Endothelial cell of umbilical vein (primary cell): ENCODE results near the gene C9orf152. TPM values are rescaled to one million over a fixed set of nuclear protein-coding genes. Genes with fewer than 3 reads are reported as not detected.

ENCODE experiments used
- BruUV-seq: library from RNA; stranded (reverse); fragments of 400-500 nt; replicated peaks from 2 replicates; lab custom pipeline; 2021; lab: Mats Ljungman, UMichigan
- CTCF ChIA-PET: fragments of 300-600, 350-600 bp; sonication (Branson Sonifier 250); formaldehyde crosslinking; loops from one replicate; lab custom pipeline; 2021; ENCODE audit warnings: antibody characterized with exemption, inconsistent platforms; lab: Charles Lee
- POLR2A ChIA-PET: fragments of 300-600, 350-600 bp; sonication (Branson Sonifier 250); formaldehyde crosslinking; loops from one replicate; lab custom pipeline; 2021; ENCODE audit warnings: antibody characterized with exemption, inconsistent platforms; lab: Charles Lee
- DNase-seq: peaks from one replicate; pipeline ENCODE4 v3.0.0-alpha.2; 2011; ENCODE audit warnings: low read depth, low spot score
- FAIRE-seq: peaks from 2 replicates; lab custom pipeline; 2011; peaks lifted over from hg19 to GRCh38; lab: Jason Lieb, UNC
- H2AFZ ChIP-seq: 2 replicates; pipeline ENCODE4 v1.6.0; 2012; ENCODE audit warnings: low read depth, low read length, control low read depth, inconsistent platforms
- H3K27ac ChIP-seq: 2 replicates; pipeline ENCODE4 v1.5.1; 2011; ENCODE audit warnings: low read depth, mild to moderate bottlenecking, control low read depth, low read length, moderate library complexity; ENCODE audit not compliant: insufficient read depth
- H3K27me3 ChIP-seq, 2 experiments: 2 replicates each; pipeline versions ENCODE4 v1.6.0 to v1.6.1; 2011; ENCODE audit warnings: low read length in 2 of 2, mixed read lengths in 1 of 2; ENCODE audit not compliant: control insufficient read depth in 2 of 2, insufficient read depth in 2 of 2
- H3K36me3 ChIP-seq, 2 experiments: 2 replicates in 1 of 2; 3 replicates in 1 of 2; pipeline ENCODE4 v1.5.1; 2011; ENCODE audit warnings: low read length in 2 of 2, mild to moderate bottlenecking in 1 of 2, moderate library complexity in 1 of 2; ENCODE audit not compliant: control insufficient read depth in 2 of 2, insufficient read depth in 2 of 2; ENCODE audit errors: extremely low read depth in 1 of 2
- H3K4me1 ChIP-seq: 3 replicates; pipeline ENCODE4 v1.5.1; 2011; ENCODE audit warnings: mild to moderate bottlenecking, low read length; ENCODE audit not compliant: control insufficient read depth, insufficient read depth; ENCODE audit errors: extremely low read depth
- H3K4me2 ChIP-seq: 2 replicates; pipeline ENCODE4 v1.6.1; 2011; ENCODE audit warnings: low read length, control low read depth, mixed read lengths; ENCODE audit not compliant: insufficient read depth
- H3K4me3 ChIP-seq, 3 experiments: fragments of 200-600 bp in 1 of 3; sonication (generic), shearing (Covaris generic) in 1 of 3; replicated peaks in 1 of 3; 2 replicates each; pipeline ENCODE4 v1.5.1; 2011 to 2016; ENCODE audit warnings: control low read depth in 3 of 3, low read length in 3 of 3, mild to moderate bottlenecking in 2 of 3, inconsistent platforms in 1 of 3, low read depth in 1 of 3, moderate library complexity in 1 of 3; ENCODE audit not compliant: insufficient read depth in 1 of 3
- H3K79me2 ChIP-seq: 2 replicates; pipeline ENCODE4 v1.6.0; 2012; ENCODE audit warnings: low read length, inconsistent platforms; ENCODE audit not compliant: control insufficient read depth, insufficient read depth
- H3K9ac ChIP-seq: replicated peaks from 2 replicates; pipeline ENCODE3; 2011; ENCODE audit warnings: low read length, control low read depth; ENCODE audit not compliant: insufficient read depth; ENCODE audit errors: extremely low read depth
- H3K9me1 ChIP-seq: replicated peaks from 3 replicates; pipeline ENCODE4 v1.6.0; 2011; ENCODE audit warnings: mild to moderate bottlenecking, low read length; ENCODE audit not compliant: control insufficient read depth, insufficient read depth; ENCODE audit errors: extremely low read depth
- H3K9me3 ChIP-seq: replicated peaks from 2 replicates; pipeline ENCODE4 v1.5.1; 2012; ENCODE audit warnings: low read length, inconsistent platforms; ENCODE audit not compliant: control insufficient read depth, insufficient read depth
- H4K20me1 ChIP-seq: replicated peaks from 2 replicates; pipeline ENCODE3; 2011; ENCODE audit warnings: mild to moderate bottlenecking, low read length; ENCODE audit not compliant: control insufficient read depth, insufficient read depth; ENCODE audit errors: extremely low read depth
- EZH2 ChIP-seq: IDR thresholded peaks from 2 replicates; pipeline ENCODE4 v1.6.1; 2012; ENCODE audit warnings: borderline replicate concordance, low read depth, mild to moderate bottlenecking, moderate library complexity, low read length, inconsistent platforms; ENCODE audit not compliant: severe bottlenecking
- GATA2 ChIP-seq: IDR thresholded peaks from 2 replicates; pipeline ENCODE4 v1.7.0; 2011; ENCODE audit warnings: low read depth, mild to moderate bottlenecking, moderate library complexity, mixed read lengths, low read length; ENCODE audit not compliant: insufficient read length, insufficient read depth
- JUN ChIP-seq: IDR thresholded peaks from 2 replicates; pipeline ENCODE4 v1.6.1; 2011; ENCODE audit warnings: borderline replicate concordance, low read depth; ENCODE audit not compliant: insufficient read length, insufficient read depth
- MAX ChIP-seq: IDR thresholded peaks from 2 replicates; pipeline ENCODE4 v1.6.1; 2011; ENCODE audit not compliant: insufficient read depth, insufficient read length
- MYC ChIP-seq: IDR thresholded peaks from one replicate; pipeline ENCODE4 v1.6.1; 2011; ENCODE audit warnings: mild to moderate bottlenecking, low read depth, low read length
- dilution Hi-C: fragments of 300-500 bp; cut with MboI; formaldehyde crosslinking; loops from one replicate; pipeline ENCODE4 v1.15.0; 2019; ENCODE audit warnings: low sequenced_read_pairs; ENCODE audit not compliant: extremely low pct_ligation_motif_present
- intact Hi-C: fragments of 100-400 bp; cut with micrococcal nuclease; formaldehyde crosslinking; loops from one replicate; pipeline ENCODE4 v1.10.0; 2022
- polyA plus RNA-seq, 4 experiments: library from polyadenylated mRNA; depleted of rRNA in 3 of 4; stranded (reverse) in 3 of 4; unstranded in 1 of 4; fragments of >200 nt; gene quantifications; 2 replicates each; pipeline versions ENCODE4 v1.2.1 to v1.2.3, GENCODE V29; 2011 to 2012; ENCODE audit warnings: missing spikeins in 1 of 4
- total RNA-seq: library from RNA; stranded (reverse); gene quantifications from 2 replicates; pipeline ENCODE4 v1.2.3, GENCODE V29; 2021
- TF ChIP-seq, protein P1 (sequence below), 2 donors: IDR thresholded peaks; 1 replicate in 1 of 2; 2 replicates in 1 of 2; pipeline ENCODE4 v1.5.1; 2011; ENCODE audit warnings: low read length in 2 of 2, mild to moderate bottlenecking in 2 of 2, moderate library complexity in 2 of 2, control low read depth in 1 of 2, inconsistent platforms in 1 of 2, low read depth in 1 of 2; ENCODE audit not compliant: insufficient read depth in 1 of 2; ENCODE audit errors: extremely low read depth in 1 of 2

The C9orf152 gene
- total and polyA plus RNA-seq, 2 donors (not counting 3 experiments of a cell fraction or from before 2014, with no cell fraction given): not detected

DNA sequence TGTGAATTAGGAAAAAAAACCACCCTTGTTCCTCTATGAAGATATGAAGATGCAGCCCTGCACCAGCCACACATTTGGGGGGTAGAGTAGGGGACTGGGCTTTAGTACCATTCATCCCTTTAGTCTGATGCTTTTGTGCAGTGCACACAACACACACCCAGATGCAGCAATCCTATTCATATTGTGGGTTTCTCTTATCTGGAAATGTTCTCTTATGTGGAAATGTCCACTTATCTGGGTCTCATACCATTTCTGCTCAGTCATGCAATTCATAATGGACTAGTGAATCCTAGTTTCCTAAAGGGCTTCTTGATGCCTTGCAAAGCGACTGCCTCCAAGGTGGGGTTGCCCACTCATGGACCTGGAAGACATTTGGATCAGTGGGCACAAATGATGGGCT is 47.8 kb downstream of the C9orf152 start:
- no peak for DNase-seq
- no peaks in the 10 kb centered on the region for H3K27me3 ChIP-seq
- no peak overlapping the region for H3K4me2 ChIP-seq
- H3K9ac ChIP-seq: no peak overlapping the region
- no peaks in the 10 kb centered on the region for H3K9me1 ChIP-seq
- dilution Hi-C loops: loop anchor here (25.0 kb wide), 1 partner anchor 248 kb away; no protein-coding TSS in a partner anchor
- intact Hi-C loops: no loop called here
- BruUV-seq: no TSS peak
- CTCF ChIA-PET: no interaction called here
- FAIRE-seq: no peak
- peaks cover 11 to 15% of the 10 kb centered on the region in 2 experiments for H3K36me3 ChIP-seq
- H3K79me2 ChIP-seq: peaks cover 98% of the 10 kb centered on the region
- TF ChIP-seq, protein P1, sequence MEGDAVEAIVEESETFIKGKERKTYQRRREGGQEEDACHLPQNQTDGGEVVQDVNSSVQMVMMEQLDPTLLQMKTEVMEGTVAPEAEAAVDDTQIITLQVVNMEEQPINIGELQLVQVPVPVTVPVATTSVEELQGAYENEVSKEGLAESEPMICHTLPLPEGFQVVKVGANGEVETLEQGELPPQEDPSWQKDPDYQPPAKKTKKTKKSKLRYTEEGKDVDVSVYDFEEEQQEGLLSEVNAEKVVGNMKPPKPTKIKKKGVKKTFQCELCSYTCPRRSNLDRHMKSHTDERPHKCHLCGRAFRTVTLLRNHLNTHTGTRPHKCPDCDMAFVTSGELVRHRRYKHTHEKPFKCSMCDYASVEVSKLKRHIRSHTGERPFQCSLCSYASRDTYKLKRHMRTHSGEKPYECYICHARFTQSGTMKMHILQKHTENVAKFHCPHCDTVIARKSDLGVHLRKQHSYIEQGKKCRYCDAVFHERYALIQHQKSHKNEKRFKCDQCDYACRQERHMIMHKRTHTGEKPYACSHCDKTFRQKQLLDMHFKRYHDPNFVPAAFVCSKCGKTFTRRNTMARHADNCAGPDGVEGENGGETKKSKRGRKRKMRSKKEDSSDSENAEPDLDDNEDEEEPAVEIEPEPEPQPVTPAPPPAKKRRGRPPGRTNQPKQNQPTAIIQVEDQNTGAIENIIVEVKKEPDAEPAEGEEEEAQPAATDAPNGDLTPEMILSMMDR (IDR thresholded peaks at IDR 0.05; ENCODE audit: extremely low read depth in 1 of 2, insufficient read depth in 1 of 2, low read depth in 1 of 2, low read length in 2 of 2): no peak
- no peak for TF ChIP-seq GATA2
- no peak for TF ChIP-seq MAX
- TF ChIP-seq JUN: no peak
- TF ChIP-seq MYC: no peak
- no peak for TF ChIP-seq EZH2
- no peak overlapping the region for H3K4me3 ChIP-seq
- POLR2A ChIA-PET: no interaction called here
- no peak overlapping the region for H2AFZ ChIP-seq
- no peak overlapping the region for H3K27ac ChIP-seq
- H3K9me3 ChIP-seq: no peaks in the 10 kb centered on the region
- H4K20me1 ChIP-seq: peaks cover 8% of the 10 kb centered on the region
- H3K4me1 ChIP-seq: peaks cover 12% of the 10 kb centered on the region
